Measurements from ENCODE around the gene PGM5.

- no peak for TF ChIP-seq POLR2A (IDR thresholded peaks at IDR 0.05)
- no peak for TF ChIP-seq CTCF (IDR thresholded peaks at IDR 0.05)
These were observed 221.6 kb downstream of the PGM5 start for GRCh38 chr9:68577774-68578591.
